Measurements from ENCODE around the gene GPR68.

GPR68 gene

GRCh38 chr14:91244501-91244901, at the start of gene GPR68:
Gene GPR68 (minus strand): TSS chr14:91244704. CDS start chr14:91235050, 9,654 bp downstream.
- peaks cover 85% of the 10 kb centered on the region for H3K36me3 Mint-ChIP-seq (ENCODE audit: low read depth)
- H3K4me3 Mint-ChIP-seq, result peak within 1 kb of the TSS; percentile 88
- H3K27me3 Mint-ChIP-seq (ENCODE audit: low read depth), result no peaks in the 10 kb centered on the region
- H3K9me3 Mint-ChIP-seq, result no peaks in the 10 kb centered on the region
- DNase-seq (ENCODE audit: low spot score), result no peak
- peaks cover 71% of the 10 kb centered on the region for H3K4me1 Mint-ChIP-seq (ENCODE audit: low read depth)
- peak within 1 kb of the TSS; percentile 89 for H3K27ac Mint-ChIP-seq

GRCh38 chr14:91294153-91294552, 49.6 kb upstream of the GPR68 start:
- Mint-ChIP-seq H3K27me3 (ENCODE audit: low read depth) (no peaks in the 10 kb centered on the region), H3K4me3 (no peak overlapping the region), H3K36me3 (ENCODE audit: low read depth) (peaks cover 78% of the 10 kb centered on the region), H3K27ac (no peak overlapping the region), H3K4me1 (ENCODE audit: low read depth) (peaks cover 5% of the 10 kb centered on the region), H3K9me3 (no peaks in the 10 kb centered on the region)
- DNase-seq (ENCODE audit: low spot score), result no peak

GRCh38 chr14:91293281-91293680, 48.8 kb upstream of the GPR68 start:
- Mint-ChIP-seq H3K36me3 (ENCODE audit: low read depth) (peaks cover 76% of the 10 kb centered on the region), H3K27me3 (ENCODE audit: low read depth) (no peaks in the 10 kb centered on the region), H3K4me3 (no peak overlapping the region), H3K4me1 (ENCODE audit: low read depth) (peaks cover 3% of the 10 kb centered on the region), H3K27ac (peak overlapping the region; percentile 64), H3K9me3 (no peaks in the 10 kb centered on the region)
- no peak for DNase-seq (ENCODE audit: low spot score)

DNA sequence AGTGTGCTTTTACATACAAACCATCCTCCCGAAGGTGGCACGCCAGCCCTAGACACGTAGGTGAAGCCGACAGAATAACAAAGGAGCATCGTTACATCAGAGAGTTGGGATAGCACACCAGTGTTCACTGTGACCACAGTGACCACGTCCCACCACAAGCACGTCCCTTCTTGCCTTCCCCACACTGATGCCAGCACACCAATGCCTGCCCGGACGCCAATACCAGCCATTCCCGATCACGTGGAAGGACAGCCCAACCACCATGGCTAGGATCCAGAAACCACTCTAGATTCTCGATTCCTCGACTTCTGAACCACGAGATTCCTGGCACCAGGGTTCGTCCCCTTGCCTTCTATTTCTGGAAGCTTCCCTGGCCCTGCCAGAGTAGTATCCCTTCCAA, 48.0 kb upstream of the GPR68 start:
- Mint-ChIP-seq H3K27me3 (ENCODE audit: low read depth) (no peaks in the 10 kb centered on the region), H3K36me3 (ENCODE audit: low read depth) (peaks cover 74% of the 10 kb centered on the region), H3K4me3 (no peak overlapping the region), H3K27ac (peak overlapping the region; percentile 63), H3K4me1 (ENCODE audit: low read depth) (peaks cover 3% of the 10 kb centered on the region), H3K9me3 (no peaks in the 10 kb centered on the region)
- no peak for DNase-seq (ENCODE audit: low spot score)

DNA sequence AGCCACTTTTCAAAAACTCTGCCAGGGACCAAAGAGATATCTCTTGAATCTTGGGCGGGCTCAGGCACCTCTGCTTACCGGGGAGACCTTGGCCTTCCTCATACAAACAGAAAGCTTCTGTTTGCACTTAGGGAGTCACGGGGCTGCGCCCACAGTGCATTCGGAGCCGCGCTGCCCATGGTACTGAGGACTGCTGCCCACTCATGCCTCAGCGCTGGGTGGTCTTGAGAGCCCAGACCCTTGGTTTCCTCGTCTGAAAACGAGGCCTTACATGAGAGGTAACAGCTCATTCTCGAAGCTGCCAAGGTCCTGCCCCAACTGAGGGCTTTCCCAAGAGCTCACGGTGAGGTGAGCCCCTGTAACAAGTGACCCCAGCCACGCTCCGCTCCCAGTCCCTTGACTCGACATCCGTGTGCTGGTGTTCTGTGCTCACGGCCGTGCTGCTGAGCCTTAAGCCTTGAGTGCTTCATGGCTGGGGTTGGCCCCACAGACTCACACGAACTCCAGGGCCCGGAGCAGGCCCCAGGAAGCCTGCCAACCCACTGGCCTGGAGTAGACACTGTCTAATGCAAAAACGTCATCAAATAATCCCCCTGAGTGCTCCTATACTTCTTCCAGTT, 47.4 kb upstream of the GPR68 start:
- H3K27ac Mint-ChIP-seq, result peak overlapping the region; percentile 63
- no peaks in the 10 kb centered on the region for H3K27me3 Mint-ChIP-seq (ENCODE audit: low read depth)
- no peak for DNase-seq (ENCODE audit: low spot score)
- H3K9me3 Mint-ChIP-seq, result no peaks in the 10 kb centered on the region
- H3K4me3 Mint-ChIP-seq, result no peak overlapping the region
- peaks cover 3% of the 10 kb centered on the region for H3K4me1 Mint-ChIP-seq (ENCODE audit: low read depth)
- H3K36me3 Mint-ChIP-seq (ENCODE audit: low read depth), result peaks cover 74% of the 10 kb centered on the region

GRCh38 chr14:91290986-91291385, 46.5 kb upstream of the GPR68 start:
- Mint-ChIP-seq H3K36me3 (ENCODE audit: low read depth) (peaks cover 74% of the 10 kb centered on the region), H3K4me1 (ENCODE audit: low read depth) (peaks cover 7% of the 10 kb centered on the region), H3K4me3 (no peak overlapping the region), H3K27me3 (ENCODE audit: low read depth) (no peaks in the 10 kb centered on the region), H3K27ac (peak overlapping the region; percentile 8), H3K9me3 (no peaks in the 10 kb centered on the region)
- DNase-seq (ENCODE audit: low spot score), result no peak

DNA sequence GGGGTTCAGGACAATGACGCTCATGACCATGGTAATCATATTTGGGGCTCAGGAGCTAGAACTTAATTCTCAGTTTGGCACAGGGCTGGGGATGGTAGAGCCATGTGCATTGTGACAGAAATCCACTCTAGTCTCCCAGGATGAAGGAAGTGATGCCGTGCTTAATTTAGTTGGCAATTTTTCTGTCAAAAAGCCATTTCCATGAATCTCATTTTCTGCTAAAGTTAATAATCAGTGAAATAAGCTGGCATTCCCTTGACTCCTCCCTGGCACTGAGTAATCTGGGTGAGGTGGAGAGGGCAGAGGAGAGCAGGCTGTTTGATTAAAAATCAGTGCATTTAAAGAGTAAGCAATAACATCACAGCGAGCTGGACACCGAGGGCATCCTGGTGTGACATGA, 45.0 kb upstream of the GPR68 start:
- no peak overlapping the region for H3K4me3 Mint-ChIP-seq
- H3K27ac Mint-ChIP-seq, result no peak overlapping the region
- no peaks in the 10 kb centered on the region for H3K27me3 Mint-ChIP-seq (ENCODE audit: low read depth)
- H3K9me3 Mint-ChIP-seq, result no peaks in the 10 kb centered on the region
- peaks cover 13% of the 10 kb centered on the region for H3K4me1 Mint-ChIP-seq (ENCODE audit: low read depth)
- peaks cover 77% of the 10 kb centered on the region for H3K36me3 Mint-ChIP-seq (ENCODE audit: low read depth)
- no peak for DNase-seq (ENCODE audit: low spot score)

DNA sequence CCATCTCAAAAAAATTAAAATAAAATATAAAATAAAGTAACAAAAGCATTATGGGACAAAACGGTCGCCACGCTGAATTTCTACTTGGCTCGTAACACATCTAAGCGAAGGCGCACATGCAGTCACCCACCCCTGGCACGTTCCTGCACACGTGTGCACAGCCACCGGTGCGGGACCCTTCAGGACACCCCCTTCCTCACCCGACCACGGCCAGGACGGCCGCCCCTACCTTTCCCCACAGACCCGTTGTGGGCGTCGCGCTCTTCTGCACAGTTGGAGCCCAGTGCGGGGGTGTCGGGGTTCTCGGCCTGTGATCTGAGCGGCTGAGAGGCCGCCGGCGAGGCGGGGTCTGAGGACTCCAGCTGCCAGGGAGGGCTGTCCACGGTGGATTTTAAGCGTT, 44.4 kb upstream of the GPR68 start:
- H3K36me3 Mint-ChIP-seq (ENCODE audit: low read depth), result peaks cover 76% of the 10 kb centered on the region

DNA sequence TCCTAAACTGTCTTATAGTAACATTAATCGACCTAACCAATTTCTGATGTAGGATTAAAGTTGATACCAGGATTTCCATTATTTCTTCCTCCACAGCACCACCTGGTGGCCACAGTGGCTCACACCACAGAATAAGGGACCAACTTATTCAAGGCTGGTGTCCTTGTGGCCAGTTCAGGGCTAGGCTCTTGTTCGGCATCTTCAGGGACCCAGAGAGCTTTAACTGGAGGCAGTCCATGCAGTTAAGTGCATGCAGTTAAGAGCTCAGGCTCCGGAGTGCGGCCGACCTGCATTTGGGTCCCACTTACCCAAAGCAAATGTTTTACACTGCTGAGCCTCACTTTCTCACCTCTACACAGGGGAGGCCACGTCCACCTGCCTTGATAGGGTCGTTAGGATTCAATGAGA, 42.0 kb upstream of the GPR68 start:
- H3K4me3 Mint-ChIP-seq, result no peak overlapping the region
- H3K9me3 Mint-ChIP-seq, result no peaks in the 10 kb centered on the region
- H3K27ac Mint-ChIP-seq, result peak overlapping the region; percentile 66
- H3K4me1 Mint-ChIP-seq (ENCODE audit: low read depth), result peaks cover 14% of the 10 kb centered on the region
- DNase-seq (ENCODE audit: low spot score), result peak; percentile 61
- H3K27me3 Mint-ChIP-seq (ENCODE audit: low read depth), result no peaks in the 10 kb centered on the region
- H3K36me3 Mint-ChIP-seq (ENCODE audit: low read depth), result peaks cover 74% of the 10 kb centered on the region

More for the DNA sequence above, 44.4 kb upstream of the GPR68 start:
- Mint-ChIP-seq H3K4me1 (ENCODE audit: low read depth) (peaks cover 13% of the 10 kb centered on the region), H3K9me3 (no peaks in the 10 kb centered on the region), H3K4me3 (no peak overlapping the region), H3K27me3 (ENCODE audit: low read depth) (no peaks in the 10 kb centered on the region), H3K27ac (no peak overlapping the region)
- DNase-seq (ENCODE audit: low spot score), result no peak

DNA sequence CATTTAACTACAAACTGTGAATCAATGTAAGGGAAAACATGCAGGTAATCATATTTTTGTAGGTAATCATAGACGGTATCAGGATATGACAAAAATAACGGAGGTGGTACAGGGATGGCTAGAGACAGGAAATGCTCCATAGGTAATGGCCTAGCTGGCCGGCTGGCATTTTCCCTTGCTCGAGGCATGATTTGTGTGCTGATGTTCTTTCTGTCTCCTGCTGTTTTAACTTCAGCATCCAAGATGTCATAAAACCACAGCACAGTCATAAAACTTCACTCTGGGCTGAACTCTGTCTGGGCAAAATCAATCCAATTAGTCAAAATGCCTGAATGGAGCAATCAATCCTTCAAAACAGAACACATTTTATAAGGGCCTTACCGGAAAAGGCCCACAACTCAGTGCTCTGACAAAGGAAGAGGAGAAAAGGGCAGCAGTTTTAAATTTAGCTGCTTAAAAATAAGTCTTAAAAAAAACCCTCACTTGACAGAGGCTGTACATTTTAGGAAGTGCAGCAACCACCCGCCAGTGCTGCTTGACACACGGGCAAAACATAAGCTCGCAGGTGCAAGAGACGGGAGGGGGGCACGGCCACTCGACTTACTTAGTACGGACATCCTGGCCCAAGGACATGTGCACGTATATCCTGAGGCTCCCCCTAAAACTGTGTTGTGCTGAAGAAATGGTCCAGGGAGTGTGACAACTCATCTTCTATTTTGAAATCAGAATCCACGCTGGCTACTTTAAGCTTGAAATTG, 40.5 kb upstream of the GPR68 start:
- peaks cover 71% of the 10 kb centered on the region for H3K36me3 Mint-ChIP-seq (ENCODE audit: low read depth)
- H3K4me1 Mint-ChIP-seq (ENCODE audit: low read depth), result peaks cover 14% of the 10 kb centered on the region

GRCh38 chr14:91284146-91284790, 39.8 kb upstream of the GPR68 start:
- H3K27me3 Mint-ChIP-seq (ENCODE audit: low read depth), result no peaks in the 10 kb centered on the region
- no peaks in the 10 kb centered on the region for H3K9me3 Mint-ChIP-seq
- DNase-seq (ENCODE audit: low spot score), result no peak
- peaks cover 14% of the 10 kb centered on the region for H3K4me1 Mint-ChIP-seq (ENCODE audit: low read depth)
- H3K36me3 Mint-ChIP-seq (ENCODE audit: low read depth), result peaks cover 70% of the 10 kb centered on the region
- H3K4me3 Mint-ChIP-seq, result no peak overlapping the region
- H3K27ac Mint-ChIP-seq, result peak overlapping the region; percentile 39

More for the DNA sequence above, 40.5 kb upstream of the GPR68 start:
- H3K9me3 Mint-ChIP-seq, result no peaks in the 10 kb centered on the region
- peak overlapping the region; percentile 62 for H3K27ac Mint-ChIP-seq
- no peaks in the 10 kb centered on the region for H3K27me3 Mint-ChIP-seq (ENCODE audit: low read depth)
- H3K4me3 Mint-ChIP-seq, result no peak overlapping the region
- no peak for DNase-seq (ENCODE audit: low spot score)

DNA sequence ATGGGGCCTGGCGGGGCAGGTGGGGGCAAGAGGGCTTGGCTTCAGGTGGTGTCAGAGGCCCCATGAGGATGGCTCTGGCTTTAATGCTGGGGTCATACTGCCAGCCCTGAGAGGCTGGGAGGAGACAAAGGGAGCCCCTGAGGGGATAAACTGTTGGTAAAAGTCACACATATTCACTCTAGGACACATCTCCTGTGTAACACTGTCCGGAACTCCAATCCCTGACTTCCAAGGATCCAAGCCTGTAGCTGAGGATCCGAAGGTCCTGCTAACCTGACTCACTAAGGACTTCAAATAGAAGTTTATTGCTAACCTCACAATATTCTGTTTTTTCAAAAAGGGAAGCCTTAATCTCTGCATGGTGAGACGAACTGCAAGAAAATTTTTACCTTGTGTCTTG, 39.2 kb upstream of the GPR68 start:
- DNase-seq (ENCODE audit: low spot score), result no peak
- H3K4me3 Mint-ChIP-seq, result no peak overlapping the region
- no peaks in the 10 kb centered on the region for H3K27me3 Mint-ChIP-seq (ENCODE audit: low read depth)
- H3K4me1 Mint-ChIP-seq (ENCODE audit: low read depth), result peaks cover 14% of the 10 kb centered on the region
- H3K9me3 Mint-ChIP-seq, result no peaks in the 10 kb centered on the region
- peaks cover 69% of the 10 kb centered on the region for H3K36me3 Mint-ChIP-seq (ENCODE audit: low read depth)
- peak overlapping the region; percentile 60 for H3K27ac Mint-ChIP-seq

DNA sequence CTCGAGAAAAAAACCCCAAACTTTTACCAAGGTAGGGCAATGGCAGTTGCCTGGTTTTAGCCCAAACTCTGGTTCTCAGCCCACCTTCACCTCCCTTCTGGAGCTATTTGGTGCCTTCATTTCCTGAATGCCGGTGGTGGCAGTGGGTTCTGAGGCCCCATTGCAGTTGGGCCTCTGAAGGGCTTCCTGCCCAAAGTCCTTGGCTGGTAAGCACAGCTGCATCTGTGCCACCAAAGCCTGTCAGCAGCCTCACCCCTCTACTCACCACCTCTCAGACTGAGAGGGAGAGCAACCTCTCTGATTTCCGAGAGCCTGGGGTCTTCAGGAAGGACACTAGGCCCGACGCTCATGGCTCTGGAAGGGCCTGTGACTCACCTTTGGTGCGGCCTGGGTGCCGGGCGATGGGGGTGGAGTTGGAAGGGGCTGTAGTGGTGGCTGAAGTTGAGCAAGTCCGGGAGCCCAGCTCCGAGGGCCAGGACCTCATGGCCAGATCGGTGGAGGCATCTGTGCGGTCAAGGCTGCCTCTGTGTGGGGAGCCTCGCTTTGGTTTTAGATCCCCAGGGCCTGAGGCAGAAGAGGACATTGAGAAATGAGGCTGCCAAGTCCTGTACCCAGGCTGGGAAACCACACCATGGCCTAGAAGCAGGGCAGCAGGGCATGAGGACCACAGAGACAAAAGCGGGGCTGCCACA, 38.6 kb upstream of the GPR68 start:
- H3K27ac Mint-ChIP-seq, result peak overlapping the region; percentile 60
- no peaks in the 10 kb centered on the region for H3K9me3 Mint-ChIP-seq
- peaks cover 70% of the 10 kb centered on the region for H3K36me3 Mint-ChIP-seq (ENCODE audit: low read depth)
- DNase-seq (ENCODE audit: low spot score), result no peak
- H3K27me3 Mint-ChIP-seq (ENCODE audit: low read depth), result no peaks in the 10 kb centered on the region
- H3K4me3 Mint-ChIP-seq, result no peak overlapping the region
- H3K4me1 Mint-ChIP-seq (ENCODE audit: low read depth), result peaks cover 14% of the 10 kb centered on the region

GRCh38 chr14:91281346-91281745, 36.8 kb upstream of the GPR68 start:
- Mint-ChIP-seq H3K9me3 (no peaks in the 10 kb centered on the region), H3K4me1 (ENCODE audit: low read depth) (peaks cover 12% of the 10 kb centered on the region), H3K36me3 (ENCODE audit: low read depth) (peaks cover 76% of the 10 kb centered on the region), H3K27me3 (ENCODE audit: low read depth) (no peaks in the 10 kb centered on the region), H3K27ac (peak overlapping the region; percentile 36), H3K4me3 (no peak overlapping the region)
- DNase-seq (ENCODE audit: low spot score), result no peak
